Activated naive CD4-positive, alpha-beta T cell treated with anti-CD3 and anti-CD28 coated beads, Interleukin-2, amount 50 U/mL, for 16 hours (primary cell): ENCODE data around the gene AKAP7.
A peak's percentile ranks its signal among the peaks of the same experiment; 100 is the strongest.

Source experiments
- DNase-seq: peaks from one replicate; pipeline ENCODE4 v3.0.0-alpha.2; 2020

AKAP7 gene

DNA sequence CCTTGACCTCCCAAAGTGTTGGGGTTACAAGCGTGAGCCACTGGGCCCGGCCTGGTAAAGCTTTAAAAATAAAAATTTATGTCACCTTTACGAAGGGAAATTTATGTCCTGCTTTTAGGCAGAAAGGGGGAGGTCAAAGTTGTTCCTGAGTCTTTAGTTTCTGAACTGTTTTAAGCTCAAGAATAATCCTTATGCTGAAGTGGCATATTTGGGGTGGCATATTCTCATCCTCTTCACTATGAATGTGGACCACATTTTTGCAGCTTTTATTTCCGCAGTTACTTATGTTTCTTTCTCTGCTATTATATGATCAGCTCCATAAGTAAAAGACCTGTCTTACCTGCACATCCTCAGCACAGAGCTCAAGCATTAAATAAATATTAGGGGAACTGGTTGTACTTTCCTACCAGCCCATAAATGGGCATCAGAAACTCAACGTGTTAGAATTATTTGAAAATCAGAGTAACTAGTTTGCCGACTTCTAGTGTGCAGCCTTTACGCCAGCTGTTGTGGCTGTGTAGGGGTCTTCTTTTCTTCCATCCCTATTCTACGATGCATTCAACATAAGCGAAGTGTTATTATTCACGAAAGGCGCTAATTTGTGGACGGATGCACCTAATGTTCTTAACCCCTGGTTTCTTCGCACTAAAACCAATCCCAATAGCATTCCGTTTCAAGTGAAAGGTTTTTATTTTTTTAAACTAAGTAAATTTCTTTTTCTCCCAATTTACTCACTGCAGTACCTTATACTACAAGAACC is 867 bp upstream of the AKAP7 start:
- DNase-seq, result no peak

DNA sequence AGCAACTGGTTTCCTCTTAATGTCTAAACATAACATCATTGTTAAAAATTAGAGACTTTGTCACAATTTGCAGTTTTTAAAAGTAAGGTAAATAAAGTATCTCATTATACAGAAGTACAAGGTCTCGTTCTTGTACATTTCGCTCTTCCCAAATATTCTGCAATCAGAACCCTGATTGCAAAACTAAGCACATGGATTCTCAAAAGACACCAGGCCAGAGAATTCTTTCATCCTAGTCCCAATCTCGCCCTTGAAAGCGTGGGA is 355 bp upstream of the AKAP7 start:
- DNase-seq, result no peak

DNA sequence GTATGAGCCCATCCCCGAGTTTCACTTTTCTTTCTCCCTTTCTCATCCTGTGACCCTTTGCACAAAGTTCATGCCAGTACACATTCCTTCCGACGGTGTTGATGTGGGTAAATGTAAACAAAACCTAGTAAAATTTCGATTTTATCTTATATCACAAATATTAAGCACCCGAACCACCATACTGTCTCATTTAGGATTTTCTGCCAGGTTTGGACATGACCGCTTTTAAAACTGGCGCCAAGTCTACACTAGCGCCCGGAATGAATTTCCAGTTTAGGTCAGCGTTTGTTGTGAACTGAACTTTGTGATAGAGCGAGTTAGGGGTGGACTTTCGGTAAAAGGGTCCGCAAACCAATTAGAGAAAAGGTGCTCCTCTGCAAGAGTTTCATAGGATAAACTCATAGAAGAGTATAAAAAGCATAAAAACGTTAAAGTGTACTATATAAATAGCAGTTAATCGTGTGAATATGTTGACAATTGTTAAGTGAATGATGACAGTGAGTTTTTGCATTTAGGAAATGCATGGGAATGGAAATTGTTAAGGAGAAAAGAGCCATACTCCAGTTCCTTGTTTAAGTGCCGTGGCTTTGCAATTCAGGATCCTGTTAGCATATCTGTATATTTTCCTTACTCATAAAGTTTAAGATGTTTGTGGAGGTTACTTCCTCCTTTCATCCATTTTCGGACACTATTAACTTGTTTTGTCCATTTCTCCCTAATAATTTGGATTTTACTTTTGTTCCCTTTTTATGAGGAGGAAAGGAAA is 937 bp downstream of the AKAP7 start:
- no peak for DNase-seq

DNA sequence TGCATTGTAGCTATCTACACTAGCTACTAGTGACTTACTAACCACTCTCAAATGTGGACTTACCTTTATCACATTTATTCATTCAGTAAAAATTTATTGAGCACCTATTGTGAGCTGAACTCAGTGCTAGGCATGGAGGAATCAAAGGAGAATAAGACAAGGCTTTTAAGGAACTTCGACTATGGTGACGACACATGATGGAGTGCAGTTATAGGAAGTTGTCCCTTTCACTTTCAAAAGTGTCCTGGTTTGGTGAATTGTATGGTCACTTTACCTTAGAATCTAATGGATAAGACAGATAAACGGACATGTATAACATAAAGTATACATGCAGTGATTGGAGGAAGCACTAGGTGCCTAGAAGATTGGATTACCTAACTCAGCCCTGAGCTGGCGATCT is 4.3 kb downstream of the AKAP7 start:
- no peak for DNase-seq

DNA sequence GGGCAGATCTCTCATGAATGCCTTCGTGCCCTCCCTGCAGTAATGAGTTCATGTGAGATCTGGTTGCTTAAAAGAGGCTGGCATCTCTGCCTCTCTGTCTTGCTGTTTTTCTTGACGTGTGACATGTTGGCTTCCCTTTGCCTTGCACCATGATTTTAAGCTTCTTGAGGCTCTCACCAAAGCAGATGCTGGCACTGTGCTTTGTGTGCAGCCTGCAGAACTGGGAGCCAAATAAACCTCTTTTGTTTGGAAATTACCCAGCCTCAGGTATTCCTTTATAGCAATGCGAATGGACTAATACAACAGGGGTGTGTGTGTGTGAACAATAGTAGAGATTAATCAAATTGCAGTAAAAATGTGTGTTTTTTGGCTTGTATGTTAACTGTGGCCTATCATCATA is 8.1 kb downstream of the AKAP7 start:
- DNase-seq, result no peak

DNA sequence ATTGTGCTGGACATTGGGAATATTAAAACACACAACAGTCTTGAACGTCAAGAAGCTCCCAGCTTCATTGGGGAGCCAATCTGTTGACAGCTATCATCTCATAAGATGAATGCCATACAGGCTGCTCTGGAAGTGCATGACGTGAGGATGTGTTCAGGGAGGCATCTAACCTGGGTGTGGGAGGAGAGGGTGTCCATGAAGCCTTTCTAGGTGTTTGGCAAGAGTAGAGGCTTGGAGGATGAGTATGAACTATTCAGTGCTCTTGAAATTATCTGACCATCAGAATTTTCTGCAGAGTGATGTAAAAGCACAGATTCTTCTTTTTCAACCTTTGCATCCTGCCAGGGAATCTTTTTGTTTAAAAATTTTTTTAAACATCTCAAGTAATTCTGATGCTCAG is 11.6 kb downstream of the AKAP7 start:
- DNase-seq, result no peak

DNA sequence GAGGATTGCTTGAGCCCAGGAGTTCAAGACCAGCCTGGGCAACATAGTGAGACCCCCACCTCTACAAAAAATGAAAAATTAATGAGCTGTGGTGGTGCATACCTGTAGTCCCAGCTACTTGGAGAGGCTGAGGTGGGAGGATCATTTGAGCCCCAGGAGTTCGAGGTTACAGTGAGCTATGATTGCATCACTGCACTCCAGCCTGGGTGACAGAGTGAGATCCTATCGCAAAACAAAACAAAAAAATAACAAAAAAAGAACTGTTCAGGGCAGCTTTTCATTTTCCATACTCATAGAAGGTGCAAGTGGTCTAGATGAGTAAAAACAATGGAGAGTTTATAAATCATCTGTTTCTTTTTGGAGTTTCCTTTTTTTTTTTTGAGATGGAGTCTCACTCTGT is 21.1 kb downstream of the AKAP7 start:
- DNase-seq, result no peak

DNA sequence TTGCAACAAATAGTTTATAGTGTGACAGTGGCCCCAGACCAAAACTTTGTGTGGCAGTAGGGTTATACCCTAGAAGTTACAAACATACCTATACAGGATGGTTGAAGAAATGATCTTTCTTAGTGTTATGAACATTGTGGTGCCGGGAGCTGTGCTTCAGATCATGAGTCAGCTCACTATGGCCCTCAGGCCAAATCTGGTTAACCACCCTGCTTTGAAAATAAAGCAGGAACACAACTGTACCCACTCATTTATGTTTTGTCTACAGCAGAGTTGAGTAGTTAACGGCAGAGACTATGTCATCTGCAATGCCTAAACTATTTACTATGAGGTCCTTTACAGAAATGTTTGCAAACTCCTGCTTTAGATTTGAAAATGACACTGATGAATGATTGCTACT is 24.3 kb downstream of the AKAP7 start:
- DNase-seq, result no peak

DNA sequence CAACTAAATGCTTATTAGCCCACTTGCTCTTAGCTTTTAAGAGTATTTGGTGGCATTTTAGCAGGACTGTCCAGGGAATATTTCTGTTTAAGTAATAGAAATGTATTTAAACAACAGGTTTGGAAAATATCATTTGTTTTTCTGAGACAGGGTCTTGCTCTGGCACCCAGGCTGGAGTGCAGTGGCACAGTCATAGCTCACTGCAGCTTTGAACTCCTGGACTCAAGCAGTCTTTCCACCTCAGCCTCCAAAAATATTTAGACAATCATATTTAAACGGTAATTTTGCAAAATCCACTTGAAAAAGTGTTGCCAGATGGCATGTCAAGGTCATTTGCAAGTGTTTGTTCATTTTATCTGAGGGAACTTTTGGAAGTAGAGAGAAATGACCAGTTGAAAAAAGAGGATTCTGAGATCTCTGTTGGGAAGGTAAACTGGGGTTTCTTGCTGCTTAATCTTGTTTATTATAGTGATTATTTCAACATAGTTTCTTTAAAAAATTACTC is 25.0 kb downstream of the AKAP7 start:
- DNase-seq, result no peak

DNA sequence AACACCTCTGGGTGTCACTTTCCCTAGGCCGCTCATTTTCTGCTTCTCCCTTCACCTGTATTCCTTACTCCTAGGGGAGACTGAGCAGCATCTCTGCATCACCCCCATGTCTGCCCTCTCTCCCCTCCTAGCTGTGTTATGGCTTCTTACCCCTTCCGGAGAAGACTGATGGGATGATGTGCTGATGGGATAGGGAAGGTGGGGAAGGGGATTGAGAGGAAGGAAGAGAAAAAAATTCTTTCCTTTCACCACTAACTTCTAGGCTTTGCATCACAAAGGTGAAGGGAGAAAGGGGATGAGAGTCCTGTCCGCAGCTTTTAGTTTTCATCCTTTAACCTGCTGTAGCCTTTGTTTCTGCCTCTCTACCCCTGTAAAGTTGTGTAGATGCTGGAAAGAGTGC is 26.7 kb downstream of the AKAP7 start:
- DNase-seq, result no peak

DNA sequence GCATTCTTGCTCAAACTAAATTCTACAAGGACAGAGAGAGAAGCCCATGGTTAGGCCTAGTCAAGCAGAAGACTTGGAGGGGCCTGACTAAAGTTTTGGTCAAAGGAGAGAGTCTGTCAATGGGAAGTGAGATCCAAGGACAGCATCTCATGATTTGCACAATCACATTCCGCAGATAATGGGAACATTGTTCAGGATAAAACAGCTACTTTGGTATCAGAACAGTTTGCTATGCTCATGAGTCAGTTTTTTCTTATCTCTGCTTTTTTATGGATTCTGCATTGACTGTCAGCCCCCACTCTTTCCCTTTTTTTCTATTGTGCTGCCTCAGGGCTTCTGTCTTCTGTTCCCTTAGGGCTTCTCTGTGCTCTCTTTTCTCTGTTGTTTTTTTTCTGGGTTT is 28.6 kb downstream of the AKAP7 start:
- no peak for DNase-seq

DNA sequence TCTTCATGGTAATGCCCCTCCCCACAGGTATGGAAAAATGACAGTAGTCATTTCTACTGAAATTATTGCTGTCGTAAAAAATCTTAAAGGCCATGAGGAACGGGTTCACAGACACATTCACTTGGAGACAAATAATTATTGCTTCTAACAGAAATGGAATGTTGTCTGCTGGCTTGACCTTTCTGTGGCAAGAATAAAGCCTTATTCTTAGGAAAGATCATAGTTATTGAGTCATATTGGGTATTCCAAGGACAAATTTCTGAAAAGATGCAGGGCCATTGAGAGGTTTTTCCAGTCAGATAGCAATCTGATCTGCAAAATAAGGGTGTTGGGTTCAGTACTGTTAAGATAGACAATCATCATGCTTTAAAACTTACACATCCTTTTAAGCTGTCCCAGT is 29.2 kb downstream of the AKAP7 start:
- no peak for DNase-seq

DNA sequence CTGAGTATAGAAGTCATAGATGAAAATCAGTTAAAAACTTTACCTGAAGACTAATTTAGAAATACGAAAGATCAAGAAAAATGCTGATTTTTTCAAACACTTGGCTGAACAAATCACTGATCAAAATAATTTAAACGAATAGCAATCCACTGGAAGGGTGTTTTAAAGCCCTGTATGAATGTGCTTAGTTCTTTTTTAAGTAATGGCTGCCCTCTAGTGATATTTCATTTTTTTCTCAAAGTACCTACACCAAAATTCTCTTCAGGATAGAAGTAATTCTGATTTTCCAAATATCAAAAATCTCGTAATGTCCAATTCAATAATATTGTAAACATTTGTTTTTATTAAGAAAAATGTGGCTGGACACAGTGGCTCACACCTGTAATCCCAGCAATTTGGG is 32.5 kb downstream of the AKAP7 start:
- no peak for DNase-seq

DNA sequence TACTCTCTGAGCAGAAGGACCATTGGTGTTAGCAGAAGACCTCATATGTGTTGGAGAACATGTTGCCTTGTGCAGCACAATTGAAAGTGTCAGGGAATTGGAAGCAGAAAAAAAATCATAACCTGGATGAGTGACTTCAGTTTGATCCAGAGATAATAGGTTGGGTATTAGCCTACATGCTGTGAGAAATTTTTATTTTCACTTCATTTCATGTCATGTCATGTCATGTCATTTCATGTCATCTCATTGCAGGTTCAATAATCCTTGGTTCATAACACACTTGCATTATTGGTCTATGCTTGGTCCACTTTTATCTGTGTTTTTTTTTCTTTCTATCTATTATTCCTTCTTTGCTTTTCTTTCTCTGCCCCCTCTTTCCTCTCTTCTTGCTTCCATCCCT is 34.3 kb downstream of the AKAP7 start:
- DNase-seq, result no peak

DNA sequence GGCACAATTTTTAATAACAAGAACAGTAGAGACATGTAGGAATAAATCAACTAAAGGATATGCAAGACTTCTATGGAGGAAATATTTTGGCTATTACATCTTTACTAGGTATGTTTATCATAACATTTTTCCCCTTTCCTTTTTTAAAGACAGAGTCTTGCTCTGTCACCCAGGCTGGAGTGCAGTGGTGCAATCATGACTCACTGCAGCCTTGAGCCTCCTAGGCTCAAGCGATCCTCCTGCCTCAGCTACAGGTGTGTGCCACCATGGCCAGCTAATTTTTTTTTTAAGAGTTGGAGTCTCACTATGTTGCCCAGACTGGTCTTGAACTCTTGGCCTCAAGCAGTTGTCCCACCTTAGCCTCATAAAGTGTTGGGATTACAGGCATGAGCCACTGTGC is 37.0 kb downstream of the AKAP7 start:
- no peak for DNase-seq

DNA sequence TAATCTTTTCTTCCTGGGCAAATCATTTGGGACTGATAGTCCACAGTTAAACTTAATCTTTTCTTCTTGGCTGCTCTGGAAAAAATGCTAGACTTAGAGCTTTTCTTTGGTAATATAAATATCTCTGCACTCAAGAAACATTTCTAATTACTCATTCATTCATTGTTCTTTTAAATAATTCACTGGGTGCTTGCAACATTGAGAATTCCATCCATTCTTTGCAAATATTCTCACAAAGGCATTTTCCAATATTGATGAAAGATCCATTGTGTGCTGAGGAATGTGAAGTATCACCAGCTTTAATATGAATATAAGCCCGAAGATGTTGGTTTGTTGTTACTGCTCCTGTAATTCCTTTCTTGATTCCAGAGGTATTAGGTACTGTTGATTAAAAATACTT is 38.4 kb downstream of the AKAP7 start:
- DNase-seq, result no peak

DNA sequence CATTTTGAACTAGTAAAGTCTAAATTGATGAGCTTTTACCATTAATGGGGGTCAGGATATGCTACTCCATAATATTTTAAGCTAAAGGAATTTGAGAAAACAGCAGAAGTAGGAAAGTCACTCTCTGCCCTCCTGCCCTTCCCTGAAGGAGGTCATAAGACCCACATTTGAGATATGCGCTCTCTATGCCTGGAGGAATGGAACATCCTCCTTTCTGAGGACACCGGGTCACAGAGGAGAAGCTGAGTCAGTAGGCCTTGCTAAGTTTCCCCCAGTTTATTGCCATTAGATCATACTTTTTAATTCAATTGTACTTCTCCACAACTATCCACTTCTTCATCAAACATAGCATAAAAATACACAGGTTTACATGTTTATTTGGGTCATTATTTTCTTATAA is 40.3 kb downstream of the AKAP7 start:
- no peak for DNase-seq

DNA sequence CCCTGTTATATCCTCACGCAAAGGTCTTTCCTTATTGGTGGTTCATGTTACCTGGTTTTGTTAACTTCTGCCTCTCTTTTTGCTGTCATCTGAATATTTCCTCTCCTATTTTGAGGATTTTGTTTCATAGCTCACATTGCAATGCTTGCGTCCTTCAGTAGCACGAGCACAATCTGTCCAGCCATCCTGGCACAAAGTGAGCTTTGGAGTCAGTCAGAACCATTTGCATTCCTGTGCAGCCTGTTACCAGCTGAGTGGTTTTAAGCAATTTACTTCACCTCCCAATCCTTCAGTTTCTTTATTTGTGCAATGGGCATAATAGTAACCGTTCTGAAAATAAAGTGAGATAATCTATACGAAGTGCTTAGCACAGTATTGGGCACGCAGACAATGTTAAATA is 42.7 kb downstream of the AKAP7 start:
- no peak for DNase-seq

DNA sequence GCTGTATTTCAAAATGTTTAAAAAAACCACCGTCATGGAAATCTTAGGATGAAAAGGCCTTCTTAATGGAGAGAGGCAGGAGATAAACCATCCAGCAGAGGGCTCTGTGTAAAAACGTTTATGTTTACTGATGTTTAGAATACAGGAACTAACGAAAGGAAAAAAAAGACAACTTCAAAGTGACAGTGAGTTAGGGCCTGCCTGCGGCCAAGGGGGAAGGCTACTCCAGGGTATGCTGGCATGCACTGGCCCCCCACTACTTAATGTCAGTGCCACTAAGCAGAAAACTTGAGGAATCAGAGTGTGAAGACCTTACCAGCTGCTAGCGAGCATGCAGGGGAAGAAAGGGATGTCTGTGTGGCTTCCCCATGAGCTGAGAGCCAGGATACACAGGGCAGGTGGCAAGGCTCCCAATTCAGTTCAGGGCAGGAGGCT is 47.7 kb downstream of the AKAP7 start:
- no peak for DNase-seq

DNA sequence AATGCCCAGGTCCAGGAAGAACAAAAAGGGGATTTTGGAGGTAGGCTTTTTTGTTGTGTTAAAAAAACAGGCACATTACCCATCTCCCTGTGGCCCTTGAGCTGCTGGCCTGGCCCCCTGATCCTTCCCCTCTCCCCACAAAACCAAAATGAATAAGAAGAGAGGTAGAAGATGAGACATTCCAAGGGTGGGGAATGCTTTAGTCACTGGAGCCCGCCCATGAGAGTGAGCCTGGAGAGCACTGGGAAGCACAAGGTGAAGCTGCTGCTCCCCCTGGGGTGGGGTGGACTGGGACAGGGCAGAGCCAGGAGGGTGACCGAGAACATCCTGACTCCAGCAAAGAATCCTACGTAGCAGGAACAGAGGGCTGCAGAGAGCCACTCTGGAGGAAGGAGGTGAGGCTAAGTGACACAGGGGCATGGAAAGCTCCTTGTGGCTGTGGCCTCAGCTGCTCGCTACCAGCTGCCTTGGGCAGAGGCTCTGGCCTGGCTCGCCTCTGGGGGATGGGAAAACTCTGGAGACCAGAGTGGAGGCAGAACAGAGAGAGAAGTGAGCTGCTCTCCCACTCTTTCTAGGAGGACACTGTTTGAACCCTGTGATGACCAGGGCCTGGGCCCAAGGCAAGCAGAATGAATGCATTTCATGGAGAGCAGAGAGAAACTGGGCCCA is 48.3 kb downstream of the AKAP7 start:
- DNase-seq, result no peak

DNA sequence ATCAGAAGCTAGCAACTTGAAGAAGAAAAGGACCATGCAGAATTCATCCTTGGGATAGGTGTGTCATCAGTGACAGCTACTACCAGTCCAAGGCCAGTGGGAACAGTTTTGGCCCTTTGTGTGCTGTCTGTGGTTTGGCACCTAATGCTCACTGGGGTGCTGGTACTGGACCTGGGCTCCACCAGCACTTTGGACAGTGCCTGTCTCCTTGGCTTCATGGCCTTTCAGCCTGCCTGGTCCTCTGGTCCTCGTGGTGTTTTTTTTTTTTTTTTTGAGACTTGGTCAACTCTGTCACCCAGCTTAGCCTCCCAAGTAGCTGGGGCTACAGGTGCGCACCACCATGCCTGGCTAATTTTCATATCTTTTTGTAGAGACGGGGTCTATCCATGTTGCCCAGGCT is 56.3 kb downstream of the AKAP7 start:
- no peak for DNase-seq

DNA sequence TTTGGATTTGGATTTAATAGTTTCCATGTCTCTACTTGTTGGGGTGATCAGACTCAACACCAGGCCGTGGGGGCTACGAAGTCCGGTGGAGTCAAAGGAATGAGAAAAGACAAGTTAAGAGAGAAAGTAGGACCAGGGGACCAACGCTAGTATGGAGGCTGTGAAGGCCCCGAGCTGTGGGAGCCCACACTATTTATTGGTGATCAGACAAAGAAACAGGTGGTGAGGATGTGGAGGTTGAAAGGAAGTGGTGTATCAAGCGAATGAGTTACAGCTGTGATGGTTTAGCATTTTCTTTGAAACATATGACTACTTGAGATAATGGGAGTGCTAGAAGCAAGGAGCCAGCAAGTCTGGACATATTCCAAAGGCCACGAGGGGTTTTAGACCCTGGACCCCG is 62.4 kb downstream of the AKAP7 start:
- no peak for DNase-seq

DNA sequence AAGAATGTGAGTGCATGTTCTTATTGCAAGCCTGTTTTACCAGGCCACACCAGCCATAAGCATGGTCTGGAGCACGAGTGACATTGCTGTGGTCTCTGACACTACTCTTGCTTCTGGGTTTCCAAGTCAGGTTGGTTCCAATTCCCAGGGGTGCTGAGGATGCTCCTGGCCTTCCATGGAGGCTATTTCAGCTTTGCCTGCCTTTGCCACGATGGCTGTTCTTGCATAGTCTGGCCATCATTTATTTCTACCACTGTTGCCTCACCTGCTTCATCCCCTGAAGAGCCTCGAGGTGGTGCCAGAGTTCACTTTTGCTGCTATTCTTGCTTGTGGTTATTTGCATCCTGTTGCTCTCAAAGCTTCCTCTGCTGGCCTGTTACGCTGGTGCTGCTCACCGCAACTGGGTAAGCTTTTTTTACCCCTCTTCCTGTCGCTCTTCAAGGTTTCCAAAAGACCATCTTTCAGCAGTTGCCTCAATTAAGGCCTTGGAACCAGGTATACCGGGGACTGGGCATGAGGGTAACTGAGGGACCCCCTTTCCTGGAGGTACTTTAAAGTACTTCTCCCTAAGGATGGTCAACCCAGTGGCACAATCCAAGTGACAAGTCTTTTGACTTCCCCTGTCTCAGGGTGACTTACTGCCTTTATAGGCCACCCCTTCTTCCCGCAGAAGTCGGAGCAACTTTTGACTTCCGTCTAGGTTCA is 64.5 kb downstream of the AKAP7 start:
- DNase-seq, result peak; percentile 72
